Epidermal melanocyte (primary cell): ENCODE measurements around the gene HTT.
"Not testable (repeated sequence)": the region's sequence is repeated elsewhere in the genome, so short reads cannot be mapped to it uniquely, and the experiment has no call there.

Source experiments
- DNase-seq: peaks from one replicate; pipeline ENCODE4 v3.0.0; 2011; ENCODE audit warnings: low spot score; ENCODE audit not compliant: insufficient read length

HTT gene

DNA sequence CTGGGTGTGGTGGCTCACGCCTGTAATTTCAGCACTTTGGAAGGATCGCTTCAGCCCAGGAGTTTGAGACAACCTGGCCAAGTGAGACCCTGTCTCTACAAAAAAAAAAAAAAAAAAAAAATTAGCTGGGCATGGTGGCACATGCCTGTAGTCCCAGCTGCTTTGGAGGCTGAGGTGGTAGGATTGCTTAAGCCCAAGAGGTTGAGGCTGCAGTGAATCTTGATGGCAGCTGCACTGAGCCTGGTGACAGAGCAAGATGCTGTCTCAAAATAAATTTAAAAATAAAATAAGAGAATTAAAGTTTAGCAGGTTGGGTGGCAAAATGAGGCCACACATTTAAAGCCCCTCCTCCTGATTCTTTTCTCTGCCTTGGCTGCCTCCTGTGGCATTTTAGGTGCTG is 47.1 kb downstream of the HTT start:
- DNase-seq: no peak

DNA sequence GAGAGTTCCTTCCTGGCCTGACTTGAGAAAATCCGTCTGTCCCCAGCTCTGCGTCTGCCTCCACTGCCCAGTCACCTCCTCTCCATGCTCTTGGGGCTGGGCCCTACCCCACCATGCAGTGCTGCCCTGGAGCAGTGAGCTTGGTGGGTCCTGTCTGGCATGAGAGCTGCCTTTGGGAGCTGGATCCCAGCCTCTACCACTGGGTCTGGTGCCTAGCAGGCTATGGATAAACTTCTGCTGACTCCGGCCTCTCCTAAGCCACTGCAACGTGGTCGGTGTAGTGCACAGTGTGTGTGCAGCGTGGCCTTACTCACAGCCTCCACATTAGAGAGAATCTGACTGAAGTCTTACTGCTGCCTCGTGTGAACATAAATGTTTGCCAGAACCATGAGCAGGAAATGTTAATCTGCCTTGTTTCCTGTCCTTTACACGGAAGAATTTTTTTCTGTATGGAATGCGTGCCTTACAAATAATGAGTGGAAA is 47.6 kb downstream of the HTT start:
- DNase-seq: peak; percentile 57

DNA sequence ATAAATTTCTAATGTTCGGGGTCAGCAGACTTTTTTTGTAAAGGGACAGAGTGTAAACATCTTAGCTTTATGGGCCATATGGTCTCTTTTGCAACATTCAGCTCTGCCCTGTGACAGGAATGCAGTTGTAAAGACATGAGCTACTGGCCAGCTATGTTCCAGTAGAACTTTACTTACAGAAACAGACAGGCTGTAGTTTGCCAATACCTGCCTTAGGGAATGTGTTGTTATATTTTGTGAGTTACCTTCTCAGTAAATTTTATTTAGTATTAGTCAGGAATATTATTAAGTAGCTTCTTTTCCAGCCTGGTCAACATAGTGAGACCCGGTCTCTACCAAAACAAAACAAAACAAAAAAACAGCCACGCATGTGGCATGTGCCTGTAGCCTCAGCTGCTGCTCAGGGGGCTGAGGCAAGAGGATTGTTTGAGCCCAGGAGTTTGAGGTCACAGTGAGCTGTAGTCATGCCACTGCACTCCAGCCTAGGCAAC is 48.7 kb downstream of the HTT start:
- no peak for DNase-seq

DNA sequence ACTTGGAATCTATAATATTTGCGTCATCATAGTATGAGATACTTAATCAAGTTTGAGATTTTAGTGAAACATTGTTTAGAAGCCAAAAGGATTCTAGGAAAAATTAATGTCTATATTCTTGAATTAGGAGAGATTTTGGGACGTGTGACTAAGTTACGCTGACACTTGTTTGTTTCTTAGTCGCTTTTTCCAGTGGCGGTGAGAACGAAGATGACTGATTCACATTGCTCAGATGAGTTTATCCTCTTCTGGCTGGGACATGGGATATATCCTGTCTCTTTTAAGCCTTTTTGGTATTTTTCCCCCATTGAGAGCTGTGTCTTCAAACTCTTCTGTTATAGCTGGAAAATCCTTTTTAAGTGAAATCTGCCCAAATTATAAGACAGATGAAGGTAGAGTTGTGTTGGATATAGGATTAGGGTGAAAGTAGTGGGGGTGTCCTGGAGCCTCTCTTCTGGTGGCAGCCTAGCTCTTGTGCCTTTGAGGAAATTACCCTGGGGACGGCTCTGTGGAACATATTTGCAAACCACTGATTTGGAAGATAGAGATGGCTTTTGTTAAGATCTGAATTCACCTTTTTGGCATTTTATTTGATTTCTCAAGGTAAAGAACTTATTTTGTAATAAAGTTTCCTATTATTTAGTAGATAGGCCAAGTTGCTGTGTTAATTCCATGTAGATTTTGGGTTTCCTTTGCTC is 49.7 kb downstream of the HTT start:
- DNase-seq: no peak

DNA sequence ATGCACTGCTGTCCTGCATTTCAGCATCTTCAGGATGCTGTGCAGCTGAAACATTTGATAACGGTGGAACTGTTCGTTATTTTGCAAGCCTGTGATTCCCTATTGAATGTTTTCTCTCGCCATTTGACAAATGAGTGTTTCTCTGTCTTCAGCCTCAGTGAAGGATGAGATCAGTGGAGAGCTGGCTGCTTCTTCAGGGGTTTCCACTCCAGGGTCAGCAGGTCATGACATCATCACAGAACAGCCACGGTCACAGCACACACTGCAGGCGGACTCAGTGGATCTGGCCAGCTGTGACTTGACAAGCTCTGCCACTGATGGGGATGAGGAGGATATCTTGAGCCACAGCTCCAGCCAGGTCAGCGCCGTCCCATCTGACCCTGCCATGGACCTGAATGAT is 52.6 kb downstream of the HTT start:
- no peak for DNase-seq

DNA sequence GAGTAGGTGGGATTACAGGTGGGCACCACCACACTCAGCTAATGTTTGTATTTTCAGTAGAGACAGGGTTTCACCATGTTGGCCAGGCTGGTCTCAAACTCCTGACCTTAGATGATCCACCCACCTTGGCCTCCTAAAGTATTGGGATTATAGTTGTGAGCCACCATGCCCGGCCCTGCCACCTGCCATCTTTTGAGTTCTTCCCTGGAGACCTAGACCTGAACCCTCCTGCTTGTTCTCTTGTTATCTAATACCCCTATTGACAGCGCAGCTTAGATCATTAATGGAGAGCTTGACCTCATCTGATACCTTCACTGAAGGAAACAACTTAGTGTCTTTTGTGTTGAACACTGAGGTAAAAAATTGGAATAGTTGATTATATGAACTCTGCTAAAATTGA is 53.6 kb downstream of the HTT start:
- DNase-seq: no peak

DNA sequence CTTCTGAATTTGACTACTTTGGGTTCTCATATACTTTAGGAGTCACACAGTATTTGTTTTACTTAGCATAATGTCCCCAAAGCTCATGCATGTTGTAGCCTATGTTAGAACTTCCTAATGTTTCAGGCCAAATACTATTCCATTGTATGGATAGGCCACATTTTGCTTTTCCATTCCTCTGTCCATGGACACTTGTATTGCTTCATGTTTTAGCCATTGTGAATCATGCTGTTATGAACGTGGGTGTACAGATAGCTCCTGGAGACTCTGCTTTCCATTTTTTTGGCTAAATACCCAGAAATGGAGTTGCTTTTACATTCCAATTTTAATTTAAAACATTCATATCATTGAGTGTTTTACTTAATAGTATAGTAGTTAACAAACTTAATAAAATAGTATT is 54.5 kb downstream of the HTT start:
- no peak for DNase-seq

DNA sequence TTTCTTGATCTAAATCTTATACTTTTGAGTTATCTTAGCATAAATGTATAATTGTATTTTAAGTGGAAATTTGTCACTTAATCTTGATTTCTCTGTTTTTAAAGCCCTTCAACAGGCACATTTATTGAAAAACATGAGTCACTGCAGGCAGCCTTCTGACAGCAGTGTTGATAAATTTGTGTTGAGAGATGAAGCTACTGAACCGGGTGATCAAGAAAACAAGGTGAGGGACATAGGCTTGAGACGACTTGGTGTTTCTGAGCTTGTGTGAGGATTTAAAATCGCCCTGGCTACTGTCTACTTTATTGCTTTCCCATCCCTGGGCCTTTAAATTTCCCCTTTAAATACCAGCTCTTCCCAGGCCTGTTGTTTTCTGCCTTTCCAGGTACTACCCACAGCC is 55.7 kb downstream of the HTT start:
- no peak for DNase-seq

DNA sequence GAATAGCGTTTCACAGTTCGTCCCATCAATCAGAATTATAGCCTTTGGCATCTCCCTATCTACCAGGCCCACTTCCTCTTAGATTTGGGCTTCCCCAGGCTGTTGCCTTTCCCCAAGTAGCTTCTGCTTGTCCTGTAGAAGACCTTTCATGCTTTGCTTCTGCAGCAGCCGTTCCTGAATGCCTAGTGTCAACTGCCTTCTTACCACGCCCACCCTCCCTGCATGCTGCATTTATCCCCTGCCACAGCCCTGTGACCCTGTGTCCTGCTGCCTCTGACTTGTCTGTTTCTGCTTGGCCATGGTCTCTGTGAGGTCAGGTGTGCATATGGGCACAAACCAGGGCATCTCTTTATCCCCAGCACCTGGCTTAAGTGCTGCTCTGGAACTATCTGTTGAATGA is 56.3 kb downstream of the HTT start:
- DNase-seq: no peak

DNA sequence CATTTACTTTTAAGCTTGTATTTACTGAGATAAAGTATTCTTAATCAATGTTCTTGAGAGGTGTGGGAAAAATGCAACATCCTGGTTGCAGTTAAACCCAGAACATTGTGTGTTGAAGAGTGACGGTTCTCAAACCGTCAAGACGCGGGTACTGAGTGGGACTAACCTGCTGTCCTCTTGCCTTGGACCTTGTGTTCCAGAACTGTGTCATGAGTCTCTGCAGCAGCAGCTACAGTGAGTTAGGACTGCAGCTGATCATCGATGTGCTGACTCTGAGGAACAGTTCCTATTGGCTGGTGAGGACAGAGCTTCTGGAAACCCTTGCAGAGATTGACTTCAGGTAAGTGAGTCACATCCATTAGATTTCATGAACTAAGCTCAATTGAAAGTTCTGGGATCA is 59.7 kb downstream of the HTT start:
- DNase-seq: no peak

DNA sequence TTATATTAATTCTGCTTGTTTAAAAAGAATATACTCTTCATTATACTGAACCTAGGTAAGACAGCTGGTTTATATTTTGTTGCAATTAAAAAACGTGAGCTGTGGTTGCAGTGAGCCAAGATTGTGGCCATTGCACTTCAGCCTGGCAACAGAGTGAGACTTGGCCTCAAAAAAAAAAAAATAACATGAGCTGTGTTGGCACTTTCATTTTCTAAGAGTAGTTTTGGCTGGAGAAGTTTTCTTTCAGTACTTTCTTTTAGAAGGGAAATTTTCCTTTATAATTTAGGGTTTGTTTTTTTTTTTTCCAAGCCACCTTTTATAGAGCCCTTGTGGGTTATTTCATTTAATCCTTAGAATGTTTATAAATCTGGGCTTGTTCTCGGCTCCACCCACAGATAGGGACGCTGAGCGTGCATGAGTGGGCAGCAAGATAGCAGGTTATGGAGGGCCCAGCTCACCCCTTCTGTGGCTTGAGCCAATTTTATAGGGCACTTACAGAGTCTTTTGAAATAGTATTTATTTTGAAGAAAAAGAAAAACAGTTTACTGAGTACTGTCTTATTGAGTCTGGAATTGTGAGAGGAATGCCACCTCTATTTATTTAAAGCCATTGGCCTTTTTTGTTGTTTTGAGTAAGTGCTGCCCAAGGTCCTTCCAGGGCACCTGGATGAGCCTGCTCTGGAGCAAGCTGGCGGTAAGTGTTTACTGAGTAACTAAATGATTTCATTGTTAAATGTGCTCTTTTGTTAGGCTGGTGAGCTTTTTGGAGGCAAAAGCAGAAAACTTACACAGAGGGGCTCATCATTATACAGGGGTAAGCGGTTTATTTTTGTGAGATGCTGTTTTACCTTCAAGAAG is 60.9 kb downstream of the HTT start:
- DNase-seq: no peak

DNA sequence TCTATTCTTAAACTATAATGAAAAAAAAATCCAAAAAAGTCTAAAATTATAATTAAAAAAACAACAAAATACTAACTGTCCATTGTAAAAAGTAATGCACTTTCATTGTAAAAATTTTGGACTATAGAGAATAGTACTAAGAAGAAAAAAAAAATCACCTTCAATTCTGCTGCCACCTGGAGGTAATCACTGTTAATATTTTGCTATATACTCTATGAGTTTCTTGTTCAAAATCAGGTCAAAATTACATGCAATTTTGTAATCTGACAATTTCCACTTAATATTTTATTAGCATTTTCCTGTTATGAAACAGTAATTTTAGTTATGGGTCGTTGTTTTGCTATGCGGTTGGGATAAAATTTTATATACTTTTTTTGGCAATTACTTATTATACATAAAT is 62.0 kb downstream of the HTT start:
- DNase-seq: no peak

DNA sequence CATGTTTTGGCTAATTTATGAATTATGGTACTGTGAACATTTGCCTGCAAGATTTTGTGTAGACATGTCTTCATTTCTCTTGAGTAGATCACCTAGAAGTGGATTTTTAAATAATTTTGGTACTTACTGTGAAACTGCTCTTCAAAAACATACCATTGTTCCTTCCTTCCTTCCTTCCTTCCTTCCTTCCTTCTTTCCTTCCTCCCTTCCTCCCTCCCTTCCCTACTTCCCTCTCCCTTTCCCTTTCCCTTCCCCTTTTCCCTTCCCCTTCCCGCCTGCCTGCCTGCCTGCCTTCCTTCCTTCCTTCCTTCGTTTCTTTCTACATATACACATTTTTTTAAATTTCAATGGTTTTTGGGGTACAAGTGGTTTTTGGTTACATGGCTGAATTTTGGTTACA is 63.4 kb downstream of the HTT start:
- no peak for DNase-seq

DNA sequence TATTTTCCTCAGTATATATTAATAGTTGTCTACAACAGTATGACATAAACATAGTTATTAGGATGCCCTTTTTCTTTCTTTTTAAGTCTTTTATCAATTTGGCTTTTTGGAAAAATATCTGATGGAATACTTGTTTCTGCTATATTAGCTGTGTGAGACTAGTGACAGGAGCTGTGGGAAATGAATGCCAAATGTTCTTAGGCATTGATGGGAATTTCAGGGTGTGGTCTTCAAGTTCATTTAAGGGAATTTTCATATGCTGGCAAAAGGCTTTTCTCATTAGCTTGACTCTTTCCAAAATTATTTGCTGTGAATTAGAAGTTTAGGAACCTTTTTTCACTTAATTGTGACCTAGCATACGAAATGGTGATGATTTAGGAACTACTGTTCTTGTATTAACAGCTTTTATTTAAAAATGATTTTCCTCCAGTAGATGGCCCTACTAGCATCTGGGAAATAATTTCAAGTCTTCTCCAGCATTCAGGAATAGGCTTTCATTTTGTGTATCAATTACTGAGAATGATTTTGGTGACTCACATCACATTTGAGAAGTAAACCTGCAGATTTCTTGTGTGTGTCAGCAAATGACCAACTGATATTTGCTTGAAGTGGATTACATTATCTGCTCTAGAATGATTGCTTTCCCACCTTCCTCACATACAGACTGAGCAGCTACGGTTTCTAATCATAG is 70.9 kb downstream of the HTT start:
- no peak for DNase-seq

DNA sequence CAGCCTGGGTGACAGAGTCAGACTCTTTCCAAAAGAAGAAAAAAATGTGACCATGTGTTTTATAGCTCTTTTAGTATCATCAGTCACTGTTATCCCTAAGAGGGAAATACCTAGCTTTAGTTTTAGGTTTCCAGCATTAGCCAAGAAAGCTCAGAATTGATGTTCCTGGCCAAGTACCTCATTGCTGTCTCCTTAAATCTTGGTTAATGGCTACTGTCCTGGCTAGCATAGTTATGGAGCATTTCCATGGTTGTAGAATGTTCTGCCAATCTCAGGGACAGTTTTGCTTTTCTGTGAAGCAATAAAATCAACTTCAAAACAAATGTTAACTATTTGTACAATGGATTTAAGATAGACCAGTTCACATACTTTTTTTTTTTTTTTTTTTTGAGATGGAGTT is 74.4 kb downstream of the HTT start:
- no peak for DNase-seq

DNA sequence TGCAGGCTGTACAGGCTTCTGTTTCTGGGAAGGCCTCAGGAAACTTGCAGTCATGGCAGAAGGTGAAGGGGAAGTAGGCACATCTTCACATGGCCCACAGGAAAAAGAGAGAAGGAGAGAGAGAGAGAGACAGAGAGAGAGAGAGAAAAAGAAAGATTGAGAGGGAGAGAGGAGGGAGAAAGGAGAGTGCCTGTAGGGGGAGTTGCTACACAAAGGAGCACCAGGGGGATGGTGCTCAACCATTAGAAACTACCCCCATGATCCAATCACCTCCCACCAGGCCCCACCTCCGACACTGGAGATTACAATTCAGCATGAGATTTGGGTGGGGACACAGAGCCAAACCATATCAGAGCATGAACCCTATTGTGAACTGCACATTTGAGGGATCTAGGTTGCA is 76.8 kb downstream of the HTT start:
- not testable (repeated sequence) for DNase-seq

DNA sequence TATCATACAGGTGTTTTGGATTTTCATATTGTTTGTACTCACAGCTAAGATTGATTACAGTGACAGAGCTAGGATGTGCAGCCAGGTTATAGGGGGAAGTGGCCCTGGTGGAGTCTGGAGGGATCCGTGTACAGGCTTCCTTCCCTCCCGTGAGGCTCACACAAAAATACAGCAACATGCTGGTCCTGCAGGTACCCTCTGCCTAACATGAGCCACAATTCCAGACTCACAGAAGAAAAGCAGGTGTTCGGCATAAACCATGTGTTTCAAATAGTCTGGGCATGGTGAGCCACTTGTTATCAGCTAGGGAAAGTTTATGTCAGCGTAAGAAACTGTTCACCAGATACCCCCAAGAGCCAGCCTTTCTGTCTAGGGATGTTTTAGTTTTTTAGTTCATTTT is 82.9 kb downstream of the HTT start:
- DNase-seq: no peak

DNA sequence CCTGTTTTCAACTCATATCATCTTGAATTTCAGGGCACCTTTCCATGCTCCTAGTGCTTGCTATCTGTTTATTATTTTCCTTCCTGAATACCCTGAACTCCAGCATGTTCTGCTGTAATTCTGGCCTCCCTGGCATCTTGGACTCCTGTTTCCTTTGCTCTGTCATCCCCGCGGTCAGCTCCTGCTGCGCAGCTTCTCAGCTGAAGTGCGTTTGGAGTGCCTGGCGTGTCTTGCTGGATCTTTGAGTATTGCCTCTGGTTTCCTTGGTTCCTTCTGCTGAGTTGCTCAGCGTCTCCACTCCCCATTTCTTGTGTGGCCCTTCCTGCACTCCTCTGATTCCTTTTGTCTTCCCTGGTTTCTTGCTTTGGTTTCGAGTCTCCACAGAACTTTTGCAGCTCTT is 84.4 kb downstream of the HTT start:
- DNase-seq: no peak

DNA sequence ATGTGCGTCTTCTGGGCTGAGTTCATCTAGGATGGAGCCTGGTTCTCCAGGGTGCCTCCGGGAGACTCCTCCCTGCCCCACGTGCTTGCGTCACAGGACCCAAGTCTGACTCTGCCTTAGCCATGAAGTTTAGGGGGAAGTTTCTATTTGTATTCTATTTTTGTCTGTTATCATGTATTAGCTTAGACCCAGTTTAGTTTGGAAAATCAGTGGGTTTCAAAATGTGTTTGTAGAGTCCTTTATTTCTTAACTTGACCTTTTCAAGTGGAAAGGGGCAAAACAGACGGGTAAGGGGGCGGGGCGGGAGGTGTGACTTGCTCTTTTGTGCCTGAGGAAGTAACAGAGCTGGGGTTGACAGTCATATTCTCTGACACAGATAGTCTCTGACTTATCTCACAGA is 86.0 kb downstream of the HTT start:
- DNase-seq: no peak

DNA sequence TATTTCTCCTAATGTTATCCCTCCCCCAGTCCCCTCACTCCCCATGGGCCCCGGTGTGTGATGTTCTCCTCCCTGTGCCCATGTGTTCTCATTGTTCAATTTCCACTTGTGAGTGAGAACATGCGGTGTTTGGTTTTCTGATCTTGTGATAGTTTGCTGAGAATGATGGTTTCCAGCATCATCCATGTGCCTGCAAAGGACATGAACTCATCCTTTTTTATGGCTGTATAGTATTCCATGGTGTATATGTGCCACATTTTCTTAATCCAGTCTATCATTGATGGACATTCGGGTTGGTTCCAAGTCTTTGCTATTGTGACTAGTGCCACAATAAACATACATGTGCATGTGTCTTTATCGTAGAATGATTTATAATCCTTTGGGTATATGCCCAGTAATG is 86.6 kb downstream of the HTT start:
- not testable (repeated sequence) for DNase-seq

DNA sequence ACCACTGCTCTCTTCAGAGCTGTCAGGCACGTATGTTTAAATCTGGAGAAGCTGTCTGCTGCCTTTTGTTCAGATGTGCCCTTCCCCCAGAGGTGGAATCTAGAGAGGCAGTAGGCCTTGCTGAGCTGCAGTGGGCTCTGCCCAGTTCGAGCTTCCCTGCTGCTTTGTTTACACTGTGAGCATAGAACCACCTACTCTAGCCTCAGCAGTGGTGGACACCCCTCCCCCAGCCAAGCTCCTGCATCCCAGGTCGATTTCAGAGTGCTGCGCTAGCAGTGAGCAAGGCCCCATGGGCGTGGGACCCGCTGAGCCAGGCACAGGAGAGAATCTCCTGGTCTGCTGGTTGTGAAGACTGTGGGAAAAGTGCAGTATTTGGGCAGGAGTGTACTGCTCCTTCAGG is 92.0 kb downstream of the HTT start:
- not testable (repeated sequence) for DNase-seq

DNA sequence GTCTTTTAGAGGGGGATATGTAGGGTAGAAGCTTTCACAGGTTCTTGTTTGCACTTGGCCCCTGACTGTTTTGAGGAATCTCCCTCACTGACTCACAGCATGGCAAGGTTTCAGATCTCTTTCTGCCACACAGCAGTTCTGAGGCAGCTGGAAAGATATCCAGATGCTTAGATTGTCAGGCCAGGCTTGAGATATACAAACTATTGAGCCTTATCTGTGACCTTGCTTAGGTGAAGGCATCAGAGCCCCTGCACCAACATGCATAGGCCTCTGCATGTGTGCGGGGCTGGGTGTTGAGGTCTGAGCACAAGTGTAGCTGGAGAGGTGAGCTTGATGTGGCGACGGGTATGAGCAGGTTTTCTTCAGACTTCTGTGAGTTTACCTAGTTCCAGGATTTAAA is 93.5 kb downstream of the HTT start:
- DNase-seq: no peak
